DOHH2 (cell line): ENCODE measurements around the gene DLK1.

Experiments used
- CTCF ChIP-seq: fragments of 200-600 bp; sonication (generic); IDR thresholded peaks from one replicate; pipeline ENCODE4 v1.5.1; 2014; ENCODE audit warnings: antibody characterized with exemption, mild to moderate bottlenecking, low read depth, low read length; ENCODE audit not compliant: poor library complexity, severe bottlenecking
- EZH2phosphoT487 ChIP-seq: fragments of 200-600 bp; sonication (generic); IDR thresholded peaks from 2 replicates; pipeline ENCODE4 v1.6.1; 2017; ENCODE audit warnings: borderline replicate concordance, mild to moderate bottlenecking, antibody characterized with exemption, low read length, moderate library complexity, mixed read lengths

- TF ChIP-seq CTCF (no peak), EZH2phosphoT487 (no peak)
Observed at GRCh38 chr14:100721568-100721967, 5.1 kb upstream of the DLK1 start.
